ENCODE measurements around the gene RPL36.

RPL36 gene

DNA sequence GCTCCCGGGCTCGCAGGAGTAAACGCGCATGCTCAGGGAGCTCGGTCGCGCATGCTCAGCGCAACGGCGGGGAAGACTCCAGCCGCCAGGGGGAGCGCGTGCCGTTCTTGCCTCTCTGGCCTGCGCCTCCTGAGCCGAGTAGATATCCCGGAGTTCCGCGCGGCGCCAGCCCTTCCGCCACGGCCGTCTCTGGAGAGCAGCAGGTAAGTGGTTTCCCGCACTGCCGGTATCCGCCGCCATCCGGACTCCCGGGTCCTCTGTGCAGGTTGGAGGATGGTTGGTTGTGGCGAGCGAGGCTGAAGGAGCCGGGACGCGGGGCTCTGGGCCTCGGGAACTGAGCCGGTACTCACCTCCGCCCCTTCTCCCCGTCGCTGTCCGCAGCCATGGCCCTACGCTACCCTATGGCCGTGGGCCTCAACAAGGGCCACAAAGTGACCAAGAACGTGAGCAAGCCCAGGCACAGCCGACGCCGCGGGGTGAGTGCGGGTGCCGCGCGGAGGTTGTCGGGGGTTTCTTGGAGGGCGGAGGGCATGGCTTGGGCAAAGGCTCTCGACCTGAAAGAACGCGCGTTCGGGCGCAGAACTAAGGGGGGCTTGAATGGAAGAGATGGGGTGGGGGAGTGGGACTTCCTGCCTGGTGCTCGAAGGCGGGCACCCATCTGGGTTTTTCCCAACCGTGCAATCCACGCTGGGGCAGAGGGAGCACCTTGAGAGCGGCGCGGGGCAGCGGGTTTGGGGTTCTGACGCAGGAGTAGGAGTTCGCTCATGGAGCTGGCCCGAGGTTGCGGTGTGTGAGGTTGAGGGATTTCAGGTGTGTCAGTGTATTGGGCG lies at the start of gene RPL36:
RPL36 (plus strand) TSS at position 171 of the 830 bp plus-strand sequence; CDS start at position 384, 213 bp downstream.
- peak; percentile 99 for DNase-seq

DNA sequence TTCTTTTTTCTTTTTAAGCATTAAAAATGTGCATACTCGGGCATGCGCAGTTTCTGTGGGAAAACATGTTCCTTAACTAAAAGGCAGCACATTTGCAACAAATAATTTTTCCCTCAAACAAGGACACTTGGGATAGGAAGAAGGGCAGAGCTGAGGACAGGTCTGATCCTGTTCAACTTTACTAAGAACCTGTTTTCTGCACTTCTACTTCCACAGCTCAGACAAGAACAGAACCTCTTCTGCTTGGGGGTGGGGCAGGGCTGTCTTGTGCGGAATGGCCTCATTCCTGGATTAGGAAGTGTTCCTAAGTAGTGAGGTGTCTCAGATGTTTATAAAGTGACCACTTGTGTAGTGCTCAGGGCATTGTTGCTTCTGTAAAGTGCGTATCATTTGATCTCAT lies 48.9 kb upstream of the RPL36 start:
- DNase-seq: no peak

GRCh38 chr19:5642204-5642603 lies 47.9 kb upstream of the RPL36 start:
- DNase-seq: no peak

DNA sequence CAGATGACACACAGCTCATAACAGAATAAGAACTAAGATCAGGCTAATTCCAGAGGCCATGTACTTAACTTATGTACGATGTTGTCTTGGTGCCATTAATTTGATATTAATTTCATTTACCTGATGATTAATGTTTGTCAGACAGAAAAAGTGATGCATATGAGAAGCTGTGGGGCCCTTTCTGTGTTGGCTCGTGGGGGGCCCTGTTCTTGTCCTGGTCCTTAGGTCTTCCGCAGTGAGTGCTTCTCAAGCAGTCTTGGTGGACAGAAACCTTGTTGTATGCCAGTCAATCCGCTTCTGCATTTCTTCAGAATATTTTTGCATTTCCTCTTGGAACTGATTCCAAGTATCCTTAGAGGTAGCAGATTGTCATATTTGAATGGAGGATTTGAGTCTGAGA lies 47.0 kb upstream of the RPL36 start:
- DNase-seq: no peak

DNA sequence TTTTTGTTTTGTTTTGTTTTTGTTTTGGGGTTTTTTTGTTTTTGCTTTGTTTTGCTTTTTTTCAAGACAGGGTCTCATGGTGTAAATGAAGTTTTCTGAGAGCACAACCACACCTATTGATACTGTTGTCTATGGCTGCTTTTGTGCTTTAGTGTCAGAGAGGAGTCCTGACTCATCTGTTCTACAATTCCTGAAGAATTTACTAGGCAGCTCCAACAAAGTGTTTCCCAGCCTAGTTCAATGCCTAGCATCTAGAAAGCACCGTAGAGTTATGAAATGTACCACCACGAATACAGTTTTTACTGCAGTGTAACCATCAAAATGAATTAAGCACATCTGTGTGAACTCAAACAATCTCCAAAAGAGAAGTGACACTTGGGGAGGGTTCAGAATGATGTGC lies 46.1 kb upstream of the RPL36 start:
- DNase-seq: no peak

DNA sequence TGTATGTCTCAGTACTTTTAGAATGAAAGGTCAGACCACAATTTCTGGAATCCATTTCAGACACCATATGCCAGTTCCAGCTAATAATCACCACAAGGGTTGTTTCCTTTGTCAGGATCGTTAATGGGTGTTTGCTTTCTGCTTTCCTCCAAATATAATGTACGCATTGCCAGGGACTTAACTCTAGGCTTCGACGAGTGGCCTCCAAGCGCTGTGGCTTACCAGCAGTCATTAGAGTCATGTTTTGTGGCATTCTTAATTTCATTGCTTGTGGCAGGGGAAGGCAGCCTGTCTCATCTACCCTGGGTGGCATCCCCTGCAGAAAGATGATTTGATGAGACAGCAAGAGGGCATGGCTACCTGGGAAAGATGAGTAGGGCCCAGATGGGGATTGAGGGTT lies 44.7 kb upstream of the RPL36 start:
- DNase-seq: no peak

DNA sequence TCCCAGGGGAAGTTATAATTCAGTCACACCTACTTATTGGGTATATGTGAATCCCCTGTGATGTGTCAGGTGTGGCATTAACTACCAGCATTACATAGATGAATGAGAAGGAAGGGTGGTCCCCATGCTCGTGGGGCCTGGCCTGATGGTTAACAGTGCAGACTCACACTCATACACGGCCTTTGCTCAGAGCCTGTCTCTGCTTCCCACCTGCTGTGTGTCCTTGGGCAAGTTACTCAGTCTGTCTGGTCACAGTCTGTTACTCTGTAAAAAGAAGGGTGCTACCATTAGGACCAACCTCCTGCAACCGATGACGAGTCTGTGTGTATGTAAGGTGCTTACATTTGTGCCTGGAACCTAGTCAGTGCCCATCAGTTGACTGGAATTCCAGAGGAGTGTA lies 43.4 kb upstream of the RPL36 start:
- no peak for DNase-seq

- DNase-seq: no peak
Observed at GRCh38 chr19:5648464-5648863, 41.6 kb upstream of the RPL36 start.

DNA sequence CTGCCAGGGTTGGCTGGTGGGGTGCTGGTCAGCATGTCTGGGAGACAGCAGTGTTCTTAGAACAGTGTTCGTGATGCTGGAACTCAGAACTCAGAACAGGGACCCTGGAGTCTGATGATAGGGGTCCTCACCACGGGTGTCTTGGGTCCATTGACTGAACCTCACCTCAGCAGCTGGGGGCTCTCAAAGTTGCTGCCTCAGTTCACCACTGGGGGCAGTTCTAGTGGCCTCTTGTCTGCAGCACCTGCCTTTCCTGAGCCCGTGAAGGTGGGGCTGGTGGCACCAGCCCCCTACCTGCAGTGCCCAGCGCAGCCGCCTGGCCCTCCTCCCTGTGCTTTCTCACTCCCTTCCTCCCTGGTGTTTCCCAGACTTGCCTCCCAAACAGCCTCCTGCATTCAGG lies 38.7 kb upstream of the RPL36 start:
- DNase-seq: no peak

DNA sequence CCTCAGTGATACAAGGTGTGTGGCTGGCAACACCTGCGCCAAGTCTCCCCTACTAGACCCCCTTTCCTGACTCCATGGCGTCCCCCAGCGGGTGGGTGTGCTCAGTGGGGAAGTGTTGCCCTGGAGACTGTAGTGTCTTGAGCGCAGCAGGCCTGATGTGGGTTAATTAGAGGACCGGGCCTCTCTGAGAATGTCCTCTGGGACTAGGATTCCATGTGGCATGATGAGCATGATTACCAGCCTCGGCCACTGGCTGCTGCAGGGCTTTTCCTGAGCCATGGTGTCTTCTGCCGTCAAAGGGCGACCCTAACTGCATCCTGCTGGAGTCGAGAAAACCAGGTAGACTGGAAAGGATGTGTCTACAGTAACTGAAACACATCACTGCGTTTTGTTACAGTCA lies 37.8 kb upstream of the RPL36 start:
- DNase-seq: no peak

DNA sequence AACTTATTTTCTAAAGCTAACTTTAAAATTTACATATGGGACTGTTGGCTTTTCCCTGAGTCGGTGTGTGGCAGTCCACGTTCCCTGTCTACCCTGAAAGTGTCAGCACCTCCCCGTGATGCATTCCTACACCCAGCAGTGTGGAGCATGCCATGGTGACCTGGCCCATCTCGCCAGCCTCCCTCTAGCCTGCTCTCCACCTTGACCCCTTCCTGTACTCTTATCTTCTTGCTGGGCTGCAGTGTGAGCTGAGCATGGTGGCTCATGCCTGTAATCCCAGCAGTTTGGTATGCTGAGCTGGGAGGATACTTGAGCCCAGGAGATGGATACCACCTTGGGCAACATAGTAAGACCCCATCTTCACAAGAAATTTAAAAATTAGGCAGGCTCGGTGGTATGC lies 35.2 kb upstream of the RPL36 start:
- DNase-seq: no peak

DNA sequence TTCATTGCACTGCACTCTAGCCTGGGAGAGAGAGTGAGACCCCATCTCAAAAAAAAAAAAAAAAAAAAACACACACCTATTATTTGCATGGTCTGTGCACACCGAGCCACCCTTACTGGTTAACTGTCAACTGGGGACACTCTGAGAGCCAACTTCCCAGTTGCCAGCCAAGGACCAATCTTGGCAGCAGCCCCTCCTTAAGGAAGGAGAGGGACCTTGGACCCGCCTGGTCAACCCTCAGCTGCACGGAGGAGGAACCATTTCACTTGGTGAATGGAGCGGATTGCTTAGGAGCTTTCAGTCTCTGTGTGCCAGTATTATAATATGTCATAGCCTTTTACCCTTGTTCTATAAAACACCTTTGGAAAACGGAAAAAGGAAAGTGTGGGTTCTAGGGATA lies 34.7 kb upstream of the RPL36 start:
- DNase-seq: no peak

DNA sequence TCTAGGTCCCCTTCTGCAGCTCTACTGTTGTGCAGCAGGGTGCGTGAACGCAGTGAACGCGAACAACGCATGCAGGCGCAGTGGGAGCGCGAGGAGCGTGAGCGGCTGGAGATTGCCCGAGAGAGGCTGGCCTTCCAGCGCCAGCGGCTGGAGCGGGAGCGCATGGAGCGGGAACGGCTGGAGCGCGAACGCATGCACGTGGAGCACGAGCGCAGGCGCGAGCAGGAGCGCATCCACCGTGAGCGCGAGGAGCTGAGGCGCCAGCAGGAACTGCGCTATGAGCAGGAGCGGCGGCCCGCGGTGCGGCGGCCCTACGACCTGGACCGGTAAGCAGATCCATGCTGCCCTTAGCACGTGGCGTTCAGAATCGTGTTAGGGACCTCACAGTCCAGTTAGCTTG lies 28.6 kb upstream of the RPL36 start:
- no peak for DNase-seq

- no peak for DNase-seq
Observed at GRCh38 chr19:5663904-5664303, 26.2 kb upstream of the RPL36 start.

DNA sequence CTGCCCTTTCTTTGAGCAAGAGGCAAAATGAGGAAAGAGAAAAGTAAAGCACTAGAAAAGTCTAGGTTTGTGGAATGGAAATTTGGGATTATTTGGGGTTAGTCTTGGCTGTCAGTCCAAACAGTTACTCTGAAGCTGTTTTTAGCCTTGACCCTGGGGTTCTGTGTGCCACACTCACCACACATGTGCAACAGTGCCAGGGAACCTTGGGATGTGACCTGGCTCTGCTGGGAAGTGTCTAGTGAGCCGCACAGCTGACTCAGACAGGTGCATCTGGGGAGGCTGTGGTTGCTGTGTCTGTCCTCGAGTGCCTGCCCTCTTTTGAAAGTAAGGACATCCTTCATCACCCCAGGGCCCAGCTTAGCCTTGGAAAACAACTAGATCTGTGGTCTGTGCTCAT lies 25.6 kb upstream of the RPL36 start:
- no peak for DNase-seq

GRCh38 chr19:5665781-5666513 lies 24.1 kb upstream of the RPL36 start:
- DNase-seq: no peak

DNA sequence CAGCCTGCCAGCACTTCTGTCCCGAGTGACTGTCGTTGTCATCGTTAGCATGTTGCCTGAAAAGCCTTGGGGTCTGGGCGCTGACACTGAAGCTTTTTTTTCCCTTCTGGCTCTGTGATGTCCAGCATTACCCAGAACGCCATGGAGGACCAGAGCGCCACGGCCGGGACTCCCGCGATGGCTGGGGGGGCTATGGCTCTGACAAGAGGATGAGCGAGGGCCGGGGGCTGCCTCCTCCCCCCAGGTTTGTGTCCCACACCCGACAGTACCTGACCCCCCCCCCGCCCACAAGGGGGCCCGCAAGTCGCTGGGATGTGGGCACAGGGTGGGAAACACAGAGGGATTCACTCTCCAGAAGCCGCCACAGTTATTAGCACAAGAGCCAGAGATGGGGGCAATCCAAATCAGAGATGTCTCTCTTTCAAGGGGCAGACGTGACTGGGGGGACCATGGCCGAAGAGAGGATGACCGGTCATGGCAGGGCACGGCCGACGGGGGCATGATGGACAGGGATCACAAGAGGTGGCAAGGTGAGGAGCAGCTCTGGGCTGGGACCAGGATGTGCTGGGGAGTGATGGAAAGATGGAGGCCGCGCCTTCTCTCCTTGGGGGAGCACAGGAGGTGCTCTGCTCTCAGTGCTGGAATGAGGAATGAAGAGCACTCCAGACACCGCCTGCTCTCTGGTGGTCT lies 23.0 kb upstream of the RPL36 start:
- DNase-seq: no peak

GRCh38 chr19:5667751-5668271 lies 22.3 kb upstream of the RPL36 start:
- no peak for DNase-seq

DNA sequence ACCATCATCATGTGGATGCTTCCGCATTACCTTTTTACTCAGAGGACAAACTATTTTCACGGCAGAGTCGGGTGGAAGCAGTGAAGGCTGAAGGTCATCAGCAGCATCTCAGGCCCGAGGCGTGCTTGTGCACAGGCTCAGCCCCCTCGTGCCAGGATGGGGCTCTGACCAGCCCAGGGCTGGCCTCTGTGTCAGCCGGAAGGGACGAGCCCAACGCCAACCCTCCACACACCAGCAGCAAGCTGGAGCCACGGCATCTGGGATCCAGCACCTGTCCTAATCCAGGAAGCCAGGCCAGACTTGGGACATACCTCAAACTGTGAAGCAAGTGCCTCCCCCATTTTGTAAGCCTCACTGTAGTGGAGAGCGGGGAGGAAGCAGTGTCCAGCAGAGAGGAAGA lies 20.9 kb upstream of the RPL36 start:
- no peak for DNase-seq

DNA sequence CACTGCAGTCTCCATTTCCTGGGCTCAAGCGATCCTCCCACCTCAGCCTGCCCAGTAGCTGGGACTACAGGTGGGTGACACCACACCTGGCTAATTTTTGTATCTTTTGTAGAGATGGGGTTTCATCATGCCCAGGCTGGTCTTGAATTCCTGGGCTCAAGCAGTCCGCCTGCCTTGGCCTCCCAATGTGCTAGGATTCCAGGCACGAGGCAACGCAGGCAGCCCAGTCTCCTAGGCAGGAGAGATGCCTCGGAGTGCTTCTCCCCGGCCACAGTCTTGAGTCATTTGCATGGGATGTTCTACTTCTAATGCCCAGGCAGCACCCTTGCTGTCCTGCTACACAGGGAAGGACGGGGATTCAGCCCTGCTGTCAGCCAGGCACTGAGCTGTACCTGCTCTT lies 18.5 kb upstream of the RPL36 start:
- no peak for DNase-seq

DNA sequence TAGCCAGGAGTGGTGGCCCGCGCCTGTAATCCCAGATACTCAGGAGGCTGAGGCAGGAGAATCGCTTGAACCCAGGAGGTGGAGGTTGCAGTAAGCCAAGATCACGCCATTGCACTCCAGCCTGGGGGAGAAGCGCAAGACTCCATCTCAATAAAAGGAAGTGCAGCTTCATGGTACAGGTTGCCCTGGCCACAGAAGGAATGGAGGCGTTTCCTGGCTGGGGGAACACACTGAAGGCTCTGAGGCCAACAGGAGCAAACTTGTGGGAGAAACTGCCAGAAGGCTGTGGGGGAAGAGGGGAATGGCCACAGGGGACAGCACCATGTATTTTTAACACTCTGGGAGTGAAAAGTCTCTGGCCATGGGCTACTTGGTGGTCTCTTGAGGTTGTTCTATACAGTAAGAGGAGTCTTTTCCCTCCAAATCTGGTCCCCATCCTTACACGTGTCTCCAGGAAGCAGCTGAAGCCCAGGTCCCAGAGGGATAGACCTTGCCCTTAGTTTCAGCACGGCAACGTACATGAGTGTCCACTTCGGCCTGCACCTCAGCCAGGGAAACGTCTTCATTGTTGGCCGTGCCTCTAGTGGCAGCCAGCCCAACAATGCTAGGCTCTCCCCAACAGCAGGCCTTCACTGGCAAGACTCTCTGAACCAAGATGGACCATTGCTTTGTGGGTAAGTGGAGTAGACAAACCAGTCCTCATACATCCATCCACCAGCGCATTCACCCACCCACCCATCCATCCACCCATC lies 17.2 kb upstream of the RPL36 start:
- no peak for DNase-seq

GRCh38 chr19:5673752-5674151 lies 16.3 kb upstream of the RPL36 start:
- no peak for DNase-seq

- no peak for DNase-seq
Observed at GRCh38 chr19:5674714-5675113, 15.4 kb upstream of the RPL36 start.
